Urinary bladder (tissue), 4 donors: ENCODE results near the gene ODAD3. TPM values are rescaled to one million over a fixed set of nuclear protein-coding genes. Genes with fewer than 3 reads are reported as not detected.
"Not testable (repeated sequence)": the region's sequence is repeated elsewhere in the genome, so short reads cannot be mapped to it uniquely, and the experiment has no call there.

ENCODE experiments used
- DNase-seq: peaks from one replicate; pipeline ENCODE4 v3.0.0-alpha.2; 2015; ENCODE audit errors: extremely low spot score
- H3K27ac ChIP-seq: one replicate; pipeline ENCODE4 v1.5.1; 2013; ENCODE audit warnings: low read depth, mild to moderate bottlenecking, moderate library complexity
- H3K36me3 ChIP-seq: one replicate; pipeline ENCODE4 v1.6.1; 2013; ENCODE audit warnings: mild to moderate bottlenecking, moderate library complexity; ENCODE audit not compliant: insufficient read depth
- H3K4me1 ChIP-seq: one replicate; pipeline ENCODE4 v1.6.1; 2013; ENCODE audit warnings: mild to moderate bottlenecking, moderate library complexity; ENCODE audit not compliant: insufficient read depth
- H3K4me3 ChIP-seq: one replicate; pipeline ENCODE4 v1.5.1; 2013; ENCODE audit warnings: low read depth, low read length
- WGBS: extraction: QIAGEN DNeasy Blood & Tissue Kit; methylation state at CpG from one replicate; pipeline ENCODE4 v1.1.7; 2013; 5-methylcytosine and 5-hydroxymethylcytosine counted together
- polyA plus RNA-seq: library from polyadenylated mRNA; stranded (reverse); fragments of 200-250 nt; gene quantifications from one replicate; pipeline ENCODE4 v1.2.3, GENCODE V29; 2013
- total RNA-seq: library from RNA; depleted of rRNA; stranded (reverse); fragments of >200 nt; gene quantifications from one replicate; pipeline ENCODE4 v1.2.3, GENCODE V29; 2014
- donor health status: healthy with polysubstance abuse.
- donor health status: healthy.

Gene ODAD3
- total and polyA plus RNA-seq, 2 donors: 0.34 to 0.48 TPM

DNA sequence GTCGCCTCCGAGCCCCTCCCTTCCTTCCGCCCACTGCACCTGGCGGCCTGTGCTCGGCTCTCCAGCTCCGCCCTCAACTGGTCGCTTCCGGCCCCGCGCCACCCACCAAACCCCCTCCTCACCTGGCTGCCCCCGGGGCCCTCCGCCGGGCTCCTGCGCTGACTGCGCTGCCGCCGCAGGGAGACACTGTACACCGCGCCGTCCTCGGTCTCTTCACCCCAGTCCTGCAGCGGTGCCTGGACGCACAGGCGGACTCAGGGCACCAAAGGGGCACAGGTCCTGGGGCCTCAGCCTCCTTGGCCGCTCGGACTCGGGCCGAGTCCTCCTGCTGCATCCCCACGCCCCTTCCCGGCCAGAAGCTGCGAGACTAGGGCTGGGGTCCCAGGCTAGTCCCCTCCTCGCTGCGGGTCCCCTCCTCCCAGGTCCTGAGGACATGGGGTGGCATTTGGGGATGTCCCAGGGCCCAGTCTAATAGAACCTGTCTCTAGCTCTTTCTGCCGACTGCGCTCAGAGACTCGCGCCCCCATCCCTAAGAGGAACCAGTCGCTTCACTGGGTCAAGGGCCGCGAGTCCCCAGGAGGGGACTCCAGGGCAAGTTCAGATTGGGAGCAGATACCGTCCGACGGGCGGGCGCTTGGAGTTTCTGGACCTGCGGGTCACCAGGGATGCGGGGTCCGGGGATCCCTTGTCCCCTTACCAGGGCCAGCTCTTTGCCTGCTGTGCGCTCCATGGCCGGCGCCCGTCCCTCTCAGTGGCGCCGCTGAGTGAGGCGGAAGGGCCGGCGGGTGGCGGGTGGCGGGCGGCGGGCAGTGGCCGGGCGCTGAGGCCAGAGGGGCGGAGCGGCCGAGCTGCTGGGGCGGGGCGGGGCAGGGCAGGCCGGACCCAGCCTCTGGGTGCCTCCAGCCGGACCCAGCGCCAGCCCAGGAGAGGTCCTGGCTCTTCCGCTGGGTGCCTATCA, 16.1 kb downstream of the ODAD3 start, which contains the start of gene RGL3:
RGL3 (minus strand) TSS at position 766 of the 958 bp plus-strand sequence; CDS start at position 730, 36 bp downstream.
- no peak for DNase-seq
- Histone ChIP-seq H3K27ac (no peak within 1 kb of the TSS), H3K36me3 (no peaks in the 10 kb centered on the region), H3K4me1 (no peaks in the 10 kb centered on the region), H3K4me3 (peak within 1 kb of the TSS; percentile 17)
- WGBS: 2% methylated on average over 72 of the region's 72 CpGs

DNA sequence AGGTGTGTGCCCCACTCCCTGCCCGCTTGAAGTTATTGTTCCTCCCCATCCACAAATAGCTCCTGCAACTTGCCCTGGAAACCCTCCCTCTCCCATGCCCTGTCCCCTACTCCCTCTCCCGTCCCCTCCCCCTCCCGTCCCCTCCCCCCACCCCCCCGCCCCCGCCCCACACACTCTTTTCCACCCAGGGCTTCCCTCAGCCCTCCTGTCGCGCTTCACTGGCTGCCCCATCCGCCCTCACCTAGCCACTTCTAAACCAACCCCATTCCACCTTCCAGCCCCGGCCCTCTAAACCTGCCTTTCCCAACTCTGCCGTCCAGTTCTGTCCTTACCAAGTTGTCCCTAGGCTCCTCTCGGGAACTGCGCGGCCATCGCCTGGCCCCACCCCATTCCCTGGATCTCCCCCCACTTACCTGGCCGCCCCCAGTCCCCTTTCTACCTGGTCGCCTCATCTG, 16.8 kb downstream of the ODAD3 start:
- WGBS: 3% methylated on average over 14 of the region's 16 CpGs
- DNase-seq: no peak
- no peaks in the 10 kb centered on the region for H3K4me1 ChIP-seq
- H3K4me3 ChIP-seq: peak overlapping the region; percentile 17
- H3K27ac ChIP-seq: no peak overlapping the region
- H3K36me3 ChIP-seq: no peaks in the 10 kb centered on the region

- H3K36me3 ChIP-seq: no peaks in the 10 kb centered on the region
- no peak for DNase-seq
- WGBS: 90% methylated on average over 17 of the region's 17 CpGs
- no peak overlapping the region for H3K4me3 ChIP-seq
- H3K27ac ChIP-seq: no peak overlapping the region
- no peaks in the 10 kb centered on the region for H3K4me1 ChIP-seq
Observed at GRCh38 chr19:11416346-11417052, 18.4 kb downstream of the ODAD3 start.

GRCh38 chr19:11414544-11414943, 20.4 kb downstream of the ODAD3 start:
- DNase-seq: no peak
- no peak overlapping the region for H3K4me3 ChIP-seq

GRCh38 chr19:11410682-11411081, 24.2 kb downstream of the ODAD3 start:
- 64% methylated on average over 8 of the region's 8 CpGs for WGBS
- H3K36me3 ChIP-seq: no peaks in the 10 kb centered on the region
- no peak overlapping the region for H3K4me3 ChIP-seq
- no peak for DNase-seq
- H3K4me1 ChIP-seq: no peaks in the 10 kb centered on the region
- no peak overlapping the region for H3K27ac ChIP-seq

More at GRCh38 chr19:11414544-11414943, 20.4 kb downstream of the ODAD3 start:
- 78% methylated on average over 2 of the region's 2 CpGs for WGBS
- H3K27ac ChIP-seq: no peak overlapping the region
- no peaks in the 10 kb centered on the region for H3K36me3 ChIP-seq
- no peaks in the 10 kb centered on the region for H3K4me1 ChIP-seq

- H3K4me3 ChIP-seq: no peak overlapping the region
- H3K4me1 ChIP-seq: no peaks in the 10 kb centered on the region
- no peak overlapping the region for H3K27ac ChIP-seq
- no peaks in the 10 kb centered on the region for H3K36me3 ChIP-seq
- DNase-seq: no peak
- 85% methylated on average over 4 of the region's 4 CpGs for WGBS
Observed at GRCh38 chr19:11408591-11408990, 26.3 kb downstream of the ODAD3 start.

DNA sequence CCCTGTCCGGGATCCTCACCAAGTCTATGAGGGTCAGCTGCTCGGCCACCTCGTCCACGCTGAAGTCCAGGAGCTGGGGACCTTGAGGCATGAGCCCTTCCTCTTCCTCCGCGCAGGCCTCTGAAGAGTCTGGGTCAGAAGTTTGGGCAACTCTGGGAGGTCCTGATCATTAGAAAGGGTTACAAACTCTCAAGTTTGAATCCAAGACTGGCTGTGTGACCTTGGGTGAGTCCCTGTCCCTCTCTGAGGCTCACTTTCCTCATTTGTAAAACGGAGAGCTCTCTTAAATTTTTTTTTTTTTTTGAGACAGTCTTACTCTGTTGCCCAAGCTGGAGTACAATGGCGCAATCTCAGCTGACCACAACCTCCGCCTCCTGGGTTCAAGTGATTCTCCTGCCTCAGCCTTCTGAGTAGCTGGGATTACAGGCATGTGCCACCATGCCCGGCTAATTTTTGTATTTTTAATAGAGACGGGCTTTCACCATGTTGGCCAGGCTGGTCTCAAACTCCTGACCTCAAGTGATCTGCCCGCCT, 28.2 kb downstream of the ODAD3 start:
- WGBS: 78% methylated on average over 12 of the region's 12 CpGs
- H3K4me3 ChIP-seq, DNase-seq, H3K36me3 ChIP-seq, H3K27ac ChIP-seq, H3K4me1 ChIP-seq: not testable (repeated sequence)

DNA sequence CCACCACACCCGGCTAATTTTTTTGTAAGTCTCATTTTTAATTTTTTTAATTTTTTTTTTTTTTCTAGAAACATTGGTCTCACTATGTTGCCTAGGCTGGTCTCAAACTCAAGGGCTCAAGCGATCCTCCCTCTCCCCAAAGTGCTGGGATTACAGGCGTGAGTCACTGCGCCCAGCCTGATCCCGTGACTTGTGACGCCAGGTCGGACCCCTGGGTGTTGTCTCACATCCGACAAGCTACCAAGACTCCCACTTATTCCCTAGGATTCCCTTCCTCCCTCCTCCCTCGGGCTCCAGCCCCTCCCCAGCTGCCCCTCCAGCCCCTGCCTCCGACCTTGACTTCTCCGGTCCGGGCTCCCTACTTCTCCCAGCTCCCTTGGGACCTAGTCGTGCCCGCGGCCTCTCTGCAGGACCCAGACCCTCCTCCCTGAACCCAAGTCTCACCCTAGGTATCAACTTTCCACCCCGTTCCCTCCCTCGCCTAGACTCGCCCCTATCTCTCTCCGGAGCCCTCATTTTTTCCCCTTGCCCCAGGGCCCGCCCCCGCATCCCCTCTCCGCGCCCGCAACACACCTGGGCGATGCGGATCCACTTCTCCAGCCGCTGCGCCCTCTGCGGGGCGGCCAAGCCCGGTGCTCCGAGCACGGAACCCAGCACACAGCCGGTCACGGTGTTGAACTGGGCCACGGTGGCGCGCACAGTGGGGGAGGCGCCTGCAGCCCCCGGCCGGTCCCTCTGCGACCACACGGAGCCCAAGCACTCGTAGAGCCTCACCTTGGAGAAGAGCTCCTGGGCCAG, 28.9 kb downstream of the ODAD3 start:
- Histone ChIP-seq H3K4me3 (no peak overlapping the region), H3K36me3 (no peaks in the 10 kb centered on the region), H3K4me1 (no peaks in the 10 kb centered on the region), H3K27ac (no peak overlapping the region)
- 33% methylated on average over 44 of the region's 44 CpGs for WGBS
- no peak for DNase-seq

DNA sequence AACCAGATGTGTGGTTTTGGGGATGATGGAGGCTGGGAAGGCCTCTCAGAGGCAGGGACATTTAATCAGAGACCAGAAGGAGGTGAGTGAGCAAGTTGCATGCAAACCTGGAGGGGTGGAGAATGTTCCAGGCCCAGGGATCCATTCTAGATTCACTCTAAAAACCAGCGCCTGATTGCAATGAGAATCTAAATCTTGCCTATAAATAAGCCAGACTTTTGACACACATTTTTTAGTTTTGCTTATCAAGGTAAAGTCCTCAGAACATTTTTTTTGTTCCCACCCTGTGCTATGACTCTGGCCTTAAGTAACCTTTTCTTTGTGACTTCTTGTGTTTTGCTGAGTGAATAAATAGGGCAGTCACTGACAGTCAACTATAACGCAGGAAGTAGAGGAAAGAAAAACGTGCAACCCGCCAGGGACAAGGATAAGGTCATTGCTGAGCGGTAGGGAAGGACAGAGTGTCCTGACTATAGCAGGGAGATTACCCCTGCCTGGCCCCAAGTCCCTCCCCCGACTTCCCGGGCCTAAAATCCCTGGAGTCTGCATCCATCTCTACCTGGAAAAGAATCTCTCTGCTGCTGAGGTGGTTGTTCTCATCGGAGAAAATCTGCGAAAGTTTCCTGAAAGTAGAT, 30.2 kb downstream of the ODAD3 start:
- WGBS: 54% methylated on average over 9 of the region's 9 CpGs
- Histone ChIP-seq H3K27ac (no peak overlapping the region), H3K36me3 (no peaks in the 10 kb centered on the region), H3K4me1 (no peaks in the 10 kb centered on the region), H3K4me3 (no peak overlapping the region)
- DNase-seq: no peak

DNA sequence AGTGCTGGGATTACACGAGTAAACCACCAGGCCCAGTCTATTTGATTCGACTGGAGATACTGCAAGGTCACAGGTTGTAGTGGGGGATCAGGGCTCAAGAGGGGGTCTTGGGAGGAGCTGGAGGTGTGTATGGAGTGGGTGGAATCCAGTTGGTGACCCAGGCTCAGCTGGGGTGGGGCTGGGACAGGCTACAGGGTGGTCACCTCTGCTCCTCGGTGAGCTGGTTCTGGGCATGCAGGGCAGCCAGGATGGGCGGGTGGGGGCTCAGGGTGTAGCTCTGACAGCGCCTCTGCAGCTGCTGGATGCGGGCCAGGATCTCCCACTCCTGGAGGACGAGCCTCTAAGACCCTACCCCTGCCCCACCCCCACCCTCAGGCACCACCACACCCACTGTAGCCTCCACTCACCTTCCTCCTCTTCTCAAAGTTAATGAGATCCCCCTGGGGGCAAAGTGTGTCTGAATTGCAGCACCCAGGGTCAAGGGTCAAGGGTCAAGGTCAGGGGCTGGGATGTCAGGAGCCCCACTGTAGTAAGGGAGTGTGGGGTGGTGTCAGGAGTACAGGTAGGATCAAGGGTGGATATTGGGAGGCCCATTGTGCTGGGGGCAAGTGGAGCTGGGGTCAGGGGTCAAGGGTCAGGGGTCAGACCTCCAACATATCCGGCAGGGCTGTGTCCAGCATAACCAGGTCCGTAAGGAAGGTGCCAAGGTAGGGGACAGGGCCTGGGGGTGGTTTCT, 32.9 kb downstream of the ODAD3 start:
- DNase-seq: no peak
- no peaks in the 10 kb centered on the region for H3K4me1 ChIP-seq
- no peaks in the 10 kb centered on the region for H3K36me3 ChIP-seq
- H3K4me3 ChIP-seq: no peak overlapping the region
- WGBS: 79% methylated on average over 9 of the region's 9 CpGs
- H3K27ac ChIP-seq: no peak overlapping the region

- no peak overlapping the region for H3K27ac ChIP-seq
- no peaks in the 10 kb centered on the region for H3K4me1 ChIP-seq
- DNase-seq: no peak
- no peaks in the 10 kb centered on the region for H3K36me3 ChIP-seq
- no peak overlapping the region for H3K4me3 ChIP-seq
- WGBS: 74% methylated on average over 1 of the region's 1 CpG
Observed at GRCh38 chr19:11400798-11401197, 34.1 kb downstream of the ODAD3 start.

DNA sequence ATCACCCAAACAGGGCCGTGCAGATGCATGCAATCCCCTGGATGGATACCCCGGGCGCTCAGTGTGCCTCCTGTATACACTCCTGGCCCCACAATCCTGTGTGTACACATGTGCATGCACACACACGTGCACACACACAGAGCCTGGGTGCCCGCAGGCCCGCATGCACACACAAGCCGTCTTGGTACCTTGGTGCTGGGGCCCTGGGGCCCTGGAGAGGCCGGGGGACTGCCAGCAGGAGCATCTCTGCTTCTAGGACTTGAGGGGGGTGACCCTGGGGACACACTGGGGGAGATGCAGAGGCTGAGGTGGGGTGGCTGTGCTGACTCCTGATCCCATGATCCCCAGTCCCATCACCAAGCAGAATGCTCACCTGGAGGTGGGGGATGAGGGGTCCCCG, 35.3 kb downstream of the ODAD3 start:
- Histone ChIP-seq H3K36me3 (no peaks in the 10 kb centered on the region), H3K27ac (no peak overlapping the region)
- WGBS: 92% methylated on average over 9 of the region's 9 CpGs

More for the DNA sequence above, 35.3 kb downstream of the ODAD3 start:
- Histone ChIP-seq H3K4me3 (no peak overlapping the region), H3K4me1 (no peaks in the 10 kb centered on the region)
- no peak for DNase-seq
